Stimulated activated CD8-positive, alpha-beta memory T cell treated with anti-CD3 and anti-CD28 coated beads, Interleukin-7, amount 100 ng/mL, for 24 hours (primary cell): ENCODE measurements around the gene PDZD2.

Experiments
- DNase-seq: peaks from one replicate; pipeline ENCODE4 v3.0.0-alpha.2; 2020; ENCODE audit warnings: low read depth

The PDZD2 gene

GRCh38 chr5:32042551-32042961 lies 403.6 kb downstream of the PDZD2 start:
- no peak for DNase-seq

GRCh38 chr5:32043105-32043504 lies 404.2 kb downstream of the PDZD2 start:
- DNase-seq, result no peak

GRCh38 chr5:32044434-32044833 lies 405.5 kb downstream of the PDZD2 start:
- DNase-seq, result no peak

- no peak for DNase-seq
Observed at GRCh38 chr5:32044939-32045338, 406.0 kb downstream of the PDZD2 start.

GRCh38 chr5:32047056-32047455 lies 408.1 kb downstream of the PDZD2 start:
- DNase-seq, result no peak

GRCh38 chr5:32051796-32052195 lies 412.9 kb downstream of the PDZD2 start:
- no peak for DNase-seq

GRCh38 chr5:32055891-32056866 lies 417.2 kb downstream of the PDZD2 start:
- DNase-seq, result no peak

GRCh38 chr5:32057187-32058096 lies 418.5 kb downstream of the PDZD2 start:
- no peak for DNase-seq

GRCh38 chr5:32058101-32058500 lies 419.2 kb downstream of the PDZD2 start:
- no peak for DNase-seq

- DNase-seq, result no peak
Observed at GRCh38 chr5:32058997-32059396, 420.1 kb downstream of the PDZD2 start.

GRCh38 chr5:32059761-32060530 lies 421.0 kb downstream of the PDZD2 start:
- no peak for DNase-seq

- DNase-seq, result no peak
Observed at GRCh38 chr5:32061236-32061635, 422.3 kb downstream of the PDZD2 start.

GRCh38 chr5:32066448-32066847 lies 427.5 kb downstream of the PDZD2 start:
- DNase-seq, result no peak

GRCh38 chr5:32067774-32068470 lies 429.0 kb downstream of the PDZD2 start:
- DNase-seq, result no peak

- DNase-seq, result no peak
Observed at GRCh38 chr5:32068561-32068960, 429.6 kb downstream of the PDZD2 start.

- DNase-seq, result no peak
Observed at GRCh38 chr5:32069396-32069795, 430.5 kb downstream of the PDZD2 start.

GRCh38 chr5:32071351-32071944 lies 432.5 kb downstream of the PDZD2 start:
- DNase-seq, result no peak

- no peak for DNase-seq
Observed at GRCh38 chr5:32072054-32072453, 433.1 kb downstream of the PDZD2 start.

- no peak for DNase-seq
Observed at GRCh38 chr5:32074401-32074800, 435.5 kb downstream of the PDZD2 start.

GRCh38 chr5:32076699-32077695 lies 438.1 kb downstream of the PDZD2 start:
- peak; percentile 9 for DNase-seq
